GM18508 (cell line): ENCODE measurements around the gene STRADA.

Source experiments
- ATAC-seq: cut with Tn5 transposase; IDR thresholded peaks from one replicate; pipeline ENCODE4 v1.9.1; 2021; ENCODE audit warnings: moderate number of reproducible peaks; ENCODE audit not compliant: insufficient read depth, unreplicated experiment

The STRADA gene

DNA sequence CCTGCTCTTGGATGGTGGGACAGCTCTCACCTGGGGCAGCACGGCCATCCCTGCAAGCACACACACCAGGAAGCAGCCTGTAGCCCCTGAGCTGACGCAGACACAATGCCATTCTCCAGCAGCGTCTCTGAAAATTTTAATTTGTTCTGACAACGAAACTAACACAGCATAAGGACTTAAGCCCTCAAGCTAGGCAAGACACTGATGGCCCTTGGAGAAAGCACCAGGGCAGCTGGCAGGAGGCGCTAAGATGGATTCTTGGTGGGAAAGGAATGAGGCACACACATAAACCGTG is 38.9 kb downstream of the STRADA start:
- no peak for ATAC-seq

DNA sequence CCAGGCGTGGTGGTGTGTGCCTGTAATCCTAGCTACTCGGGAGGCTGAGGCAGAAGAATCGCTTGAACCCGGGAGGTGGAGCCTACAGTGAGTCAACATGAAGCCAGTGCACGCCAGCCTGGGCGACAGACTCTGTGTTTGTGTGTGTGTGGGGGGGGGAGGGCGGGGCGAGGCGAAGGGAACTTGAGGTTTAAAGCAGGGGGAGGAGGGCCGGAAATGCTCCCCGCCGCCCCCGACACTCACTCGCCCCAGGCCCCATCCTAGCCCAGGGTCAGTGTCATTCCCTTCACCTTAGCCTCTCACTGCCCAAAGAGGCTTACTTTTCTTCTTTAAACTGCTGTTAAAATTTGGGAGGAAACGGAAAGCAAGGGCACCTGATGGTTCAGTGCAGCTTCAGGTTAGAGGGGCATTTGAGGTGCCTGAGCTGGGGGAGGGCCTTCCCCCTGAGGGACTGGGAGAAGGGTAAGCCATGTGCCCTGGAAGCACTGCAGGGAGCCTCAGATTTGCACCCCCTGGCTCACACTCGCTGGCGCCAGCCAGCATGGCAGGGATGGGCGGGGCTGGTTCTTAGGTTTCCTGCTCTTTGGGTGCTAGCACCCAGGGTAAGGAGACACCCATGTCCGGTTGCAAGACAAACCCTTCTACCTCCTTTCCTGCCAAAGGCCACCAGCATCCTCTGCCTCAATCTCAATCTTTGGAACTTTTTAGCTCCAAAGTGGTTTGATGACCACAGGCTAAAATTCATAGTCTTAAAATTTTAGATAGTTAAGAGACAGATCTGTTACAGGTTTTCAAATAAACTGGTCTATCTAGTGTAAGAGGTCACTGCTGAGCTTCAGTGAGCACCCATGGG is 39.5 kb downstream of the STRADA start:
- ATAC-seq: no peak

DNA sequence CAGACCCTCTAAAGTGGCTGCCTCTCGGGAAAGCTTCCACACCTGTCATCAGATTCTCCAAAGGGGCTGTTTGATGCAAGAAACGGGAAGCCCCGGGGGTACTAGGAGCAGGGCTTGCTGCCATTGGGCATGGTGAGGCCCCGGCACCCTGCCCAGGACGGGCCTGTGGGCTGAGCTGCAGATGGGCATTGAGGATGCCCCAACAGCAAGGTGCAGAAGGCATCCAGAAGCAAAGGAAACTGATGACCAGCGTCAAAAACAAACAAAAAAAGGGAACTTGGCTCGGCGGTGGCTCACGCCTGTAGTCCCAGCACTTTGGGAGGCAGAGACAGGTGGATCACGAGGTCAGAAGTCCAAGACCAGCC is 40.2 kb downstream of the STRADA start:
- ATAC-seq: no peak

DNA sequence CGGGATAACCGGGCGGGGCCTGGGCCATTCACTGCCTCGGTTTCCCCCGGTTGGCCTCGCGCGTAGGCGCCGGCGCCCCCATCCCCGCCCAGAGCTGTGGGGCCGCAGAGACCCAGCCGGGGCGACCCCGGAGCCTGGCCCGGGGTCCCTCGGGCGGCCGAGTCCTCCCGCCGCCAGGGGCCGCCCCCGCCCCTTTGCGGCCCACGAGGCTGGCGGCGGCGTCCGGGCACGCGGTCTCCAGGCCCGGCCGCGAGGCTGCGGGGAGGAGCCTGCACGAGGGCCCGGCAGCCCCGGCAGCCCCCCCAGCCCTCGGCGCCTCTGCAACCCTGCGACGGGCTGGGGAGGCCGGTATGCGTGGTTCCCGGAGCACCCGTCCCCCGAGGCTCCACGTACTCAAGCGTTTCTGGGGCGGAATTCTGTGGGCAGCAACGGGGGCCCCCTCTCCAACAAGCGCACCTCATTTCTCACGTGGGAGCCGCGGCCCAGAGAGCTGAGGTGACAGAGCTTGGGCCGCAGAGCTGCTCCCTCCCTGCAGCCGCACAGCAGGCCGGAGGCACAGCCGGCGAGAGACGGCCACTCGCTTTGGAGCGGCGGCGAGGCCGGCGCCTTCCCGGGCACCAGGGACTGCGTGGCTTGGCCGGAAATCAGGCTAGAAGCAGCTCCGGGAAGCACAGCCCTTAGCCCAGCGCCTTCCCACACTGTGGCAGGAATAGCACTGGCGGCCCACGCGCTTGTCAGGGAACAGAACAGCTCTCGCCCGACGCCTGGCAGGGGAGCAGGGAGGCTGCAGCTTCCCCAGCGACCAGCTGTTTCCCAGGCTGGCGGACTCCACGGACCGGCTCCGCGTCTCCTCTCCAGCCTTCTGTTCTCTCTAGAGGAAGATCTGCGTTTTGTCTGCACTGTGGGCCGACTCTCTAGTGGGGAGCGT is 40.8 kb downstream of the STRADA start:
- no peak for ATAC-seq

DNA sequence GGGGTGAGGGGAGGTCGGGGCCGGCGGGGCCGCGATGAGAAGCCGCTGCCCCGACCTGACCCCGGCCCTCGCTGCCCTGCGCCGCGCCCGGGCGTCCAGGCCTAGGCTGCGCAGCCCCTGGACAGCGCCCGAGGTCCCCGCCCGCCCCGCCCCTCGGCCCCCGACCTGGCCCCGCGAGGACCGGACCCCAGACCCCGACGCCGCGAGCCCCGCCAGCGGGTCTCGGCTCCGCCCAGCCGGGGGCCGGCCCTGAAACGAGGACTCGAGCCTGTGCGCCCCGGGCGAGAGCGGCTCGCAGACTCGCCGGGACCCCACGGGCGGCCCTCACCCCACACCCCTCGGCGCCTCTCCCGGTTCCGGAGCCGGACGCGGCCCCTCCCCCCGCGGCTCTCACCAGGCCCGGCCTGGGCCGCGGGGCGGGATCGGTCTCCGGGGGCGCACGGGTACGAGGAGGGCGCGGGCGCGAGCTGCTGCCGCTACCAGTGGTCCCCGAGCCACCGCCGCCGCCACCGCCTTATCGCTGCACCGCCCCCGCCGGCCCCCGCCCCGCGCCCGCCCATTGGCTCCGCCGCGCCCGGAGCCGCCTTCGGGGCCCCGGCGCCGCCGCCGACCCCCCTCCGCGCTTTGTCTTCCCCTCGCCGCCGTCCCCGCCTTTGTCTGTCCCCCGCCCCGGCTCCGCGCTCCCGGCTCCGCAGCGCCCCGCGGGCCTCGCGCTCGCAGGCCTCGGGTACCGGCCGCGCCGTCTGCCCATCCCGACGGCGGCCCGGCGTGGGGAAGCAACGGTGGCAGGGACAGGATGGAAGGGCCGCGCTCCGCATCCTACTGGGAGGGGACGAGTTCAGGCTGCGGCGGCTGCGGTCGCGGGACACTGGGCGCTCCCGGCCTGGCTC is 41.7 kb downstream of the STRADA start, which contains the start of gene LIMD2:
LIMD2 (minus strand) TSS at position 488 of the 890 bp plus-strand sequence. CDS start 827 bp downstream, outside the sequence.
- ATAC-seq: no peak

DNA sequence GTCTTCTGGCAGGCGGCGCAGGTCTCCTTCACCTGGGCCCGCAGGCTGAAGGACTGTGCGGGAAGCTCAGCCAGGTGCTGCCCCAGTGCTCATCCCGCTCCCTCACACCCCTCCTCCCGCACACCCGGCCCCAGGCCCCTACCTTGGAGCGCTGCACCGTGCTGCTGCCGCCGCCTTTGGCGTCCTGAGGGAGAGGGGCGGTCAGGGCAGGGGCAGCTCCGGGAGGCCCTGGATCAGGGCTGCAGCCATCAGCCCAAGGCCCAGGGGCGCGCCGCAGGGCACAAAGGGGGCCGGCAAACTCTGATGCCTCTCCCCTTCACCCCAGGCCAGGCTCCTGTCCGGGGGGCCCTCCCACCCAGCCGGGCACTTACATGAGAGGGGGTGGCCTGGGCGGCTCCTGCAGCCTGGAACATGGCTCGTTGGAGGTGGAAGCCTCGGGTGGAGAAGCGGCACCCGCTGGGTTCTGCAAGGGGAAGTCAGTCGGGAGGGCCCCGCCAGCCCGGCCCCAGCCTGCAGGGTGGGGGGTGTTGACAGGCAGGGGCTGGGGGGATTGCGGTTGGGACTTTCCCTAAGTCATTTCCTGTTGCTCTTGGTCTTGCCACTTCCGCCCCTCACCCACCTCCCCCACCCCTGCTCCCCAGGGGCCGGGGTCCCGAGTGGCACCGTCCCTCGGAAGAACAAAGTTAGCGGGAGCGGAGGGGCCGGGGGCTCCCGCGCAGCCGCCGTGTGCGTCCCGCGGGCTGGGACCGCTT is 42.5 kb downstream of the STRADA start:
- ATAC-seq: no peak

DNA sequence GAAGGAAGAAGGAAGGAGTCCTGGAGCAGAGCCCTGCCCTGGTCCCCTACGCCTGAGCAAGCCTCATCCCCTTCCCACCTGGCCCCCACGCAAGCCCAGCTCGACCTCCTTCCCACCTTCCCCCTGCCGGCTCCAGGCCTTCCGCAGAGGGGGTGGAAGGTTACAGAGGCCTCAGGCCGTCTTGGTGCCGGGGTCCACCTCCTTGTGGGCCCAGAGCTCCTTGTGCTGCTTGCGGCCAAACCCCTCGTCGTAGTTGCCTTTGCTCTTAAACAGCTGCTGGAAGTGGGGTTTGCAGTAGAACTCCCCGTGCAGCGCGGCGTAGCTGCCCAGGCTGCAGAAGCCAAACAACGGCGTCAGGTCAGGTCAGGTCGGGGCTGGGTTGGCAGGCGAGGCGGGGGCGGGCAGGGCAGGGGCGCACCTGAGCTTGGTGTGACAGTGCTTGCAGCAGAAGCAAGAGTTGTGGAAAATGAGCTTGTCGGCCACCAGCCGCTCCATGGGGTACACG is 43.2 kb downstream of the STRADA start:
- ATAC-seq: no peak

DNA sequence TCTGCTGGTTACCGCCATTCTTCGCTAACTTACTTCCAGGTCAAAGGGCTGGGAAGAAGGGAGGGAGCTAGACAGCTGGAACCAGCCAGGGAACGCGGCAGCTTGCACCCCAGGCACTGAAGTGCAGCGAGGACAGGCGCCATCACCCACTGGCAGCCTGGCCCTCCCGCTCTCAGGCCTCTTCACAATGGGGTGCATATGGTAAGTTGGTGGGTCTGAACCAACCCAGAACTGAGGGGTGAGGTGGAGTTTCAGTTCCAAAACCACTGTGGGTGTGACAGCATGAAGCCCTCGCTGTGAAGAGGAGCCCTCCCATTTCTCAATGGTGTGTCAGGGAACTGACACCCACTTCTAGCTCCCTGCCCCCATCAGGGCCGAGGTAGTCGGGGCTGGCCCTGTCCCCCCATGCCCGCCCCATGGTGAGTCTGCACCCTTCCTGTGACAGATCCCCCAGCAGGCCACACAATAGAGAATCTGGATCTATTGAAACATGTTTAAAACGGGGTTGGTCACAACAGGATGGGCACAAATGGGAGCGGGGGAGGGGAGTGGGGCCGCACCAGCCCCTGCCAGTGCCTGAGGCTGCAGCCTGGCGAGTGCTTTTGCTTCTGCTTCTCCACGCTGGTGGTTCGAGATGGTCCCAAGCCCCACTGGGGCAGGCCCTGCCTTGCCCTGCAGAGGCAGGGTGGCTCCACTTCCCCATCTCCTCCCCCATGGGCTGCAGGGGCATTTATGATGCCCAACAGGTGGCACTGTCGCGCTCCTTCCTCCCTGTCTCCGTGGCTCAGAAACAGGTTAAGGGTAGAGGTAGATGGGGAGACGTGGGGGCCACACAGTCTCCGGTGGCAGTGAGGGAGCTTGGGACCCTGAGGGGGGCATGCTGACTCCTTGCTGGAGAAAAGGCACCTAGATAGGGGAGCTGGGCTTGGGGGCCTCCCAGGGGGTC is 44.0 kb downstream of the STRADA start:
- ATAC-seq: no peak

DNA sequence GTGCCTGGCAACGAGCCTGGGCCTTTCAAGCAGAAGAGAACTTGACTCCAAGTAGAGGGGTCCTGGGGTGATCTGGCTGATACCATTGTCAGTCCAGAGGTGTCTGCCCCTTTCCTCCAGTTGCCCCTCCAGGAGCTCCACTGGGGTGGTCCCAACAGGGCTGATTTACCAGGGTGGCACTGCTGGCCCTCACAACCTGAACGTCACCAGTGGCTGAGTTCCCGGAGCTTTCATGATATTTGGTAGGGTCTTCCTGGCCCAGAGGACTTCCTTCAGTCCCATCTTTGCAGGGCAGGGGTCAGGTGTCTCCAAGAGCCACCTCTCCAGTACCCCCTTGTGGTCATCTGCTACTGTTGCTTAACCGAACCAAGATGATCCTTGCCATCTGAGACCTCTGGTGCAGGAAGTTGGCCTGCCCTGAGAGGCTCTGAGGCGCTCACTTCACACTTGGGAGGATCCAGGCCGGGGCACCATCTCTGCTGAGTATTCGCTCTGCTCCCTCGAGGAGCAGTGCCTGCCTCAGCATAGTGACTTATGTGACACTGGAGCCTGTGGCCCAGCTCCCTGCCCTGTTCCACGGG is 45.1 kb downstream of the STRADA start:
- ATAC-seq: no peak

DNA sequence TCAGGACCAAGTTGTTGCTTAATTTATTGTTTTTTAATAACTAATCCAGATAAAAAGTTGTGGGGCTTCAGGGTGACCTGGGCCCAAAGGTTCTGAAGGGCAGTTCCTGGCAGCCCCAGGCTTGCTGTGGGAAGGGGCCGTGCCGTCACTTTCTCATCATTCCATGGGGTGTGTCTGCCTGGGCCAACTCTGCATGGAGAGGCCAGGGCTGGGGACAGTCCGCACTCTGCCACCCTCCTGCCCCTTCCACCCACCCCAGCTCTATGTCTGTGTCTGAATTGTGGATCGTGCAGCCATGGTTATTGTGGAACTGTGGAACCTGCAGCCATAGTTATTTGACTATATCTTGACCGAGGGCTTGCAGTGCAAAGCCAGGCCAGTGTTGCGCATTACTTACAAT is 45.7 kb downstream of the STRADA start:
- ATAC-seq: no peak

DNA sequence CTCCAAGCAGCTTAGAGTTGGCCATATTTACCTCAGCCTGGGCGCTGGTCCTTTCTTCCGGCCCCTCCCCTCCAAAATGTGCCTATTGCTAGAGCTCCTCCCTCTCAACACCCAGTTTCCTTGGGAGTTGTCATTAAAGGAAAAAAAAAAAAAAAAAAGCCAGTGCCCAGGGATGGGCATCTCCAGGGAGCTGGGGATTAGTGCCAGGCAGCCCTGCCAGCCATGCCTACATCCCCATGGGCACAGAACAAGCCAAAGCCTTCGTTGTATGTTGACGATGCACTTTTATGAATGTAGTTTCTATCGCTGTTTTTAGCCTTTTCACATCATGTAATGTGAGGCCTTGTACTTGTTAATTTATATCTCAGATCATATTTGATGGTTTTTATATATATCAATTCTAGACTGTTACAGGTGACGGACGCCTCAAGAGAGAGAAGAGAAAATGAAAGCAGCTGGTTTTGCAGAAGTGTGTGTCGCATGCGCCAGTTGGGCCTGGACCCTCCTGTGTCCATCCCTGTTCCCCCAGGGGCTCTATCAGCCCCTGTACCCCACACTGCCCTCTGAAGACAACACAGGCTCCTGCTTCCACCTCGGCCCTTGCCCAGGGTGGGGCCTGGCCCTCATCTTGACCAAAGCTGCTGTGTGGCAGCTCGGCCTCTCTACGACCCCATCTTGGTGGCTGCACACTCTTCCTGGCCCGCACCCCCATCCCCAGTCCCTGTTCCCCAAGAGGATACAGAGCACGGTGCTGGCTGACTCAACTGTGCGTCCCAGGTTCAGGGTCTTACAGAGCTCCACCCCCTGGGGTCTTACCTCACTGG is 46.4 kb downstream of the STRADA start:
- ATAC-seq: no peak

DNA sequence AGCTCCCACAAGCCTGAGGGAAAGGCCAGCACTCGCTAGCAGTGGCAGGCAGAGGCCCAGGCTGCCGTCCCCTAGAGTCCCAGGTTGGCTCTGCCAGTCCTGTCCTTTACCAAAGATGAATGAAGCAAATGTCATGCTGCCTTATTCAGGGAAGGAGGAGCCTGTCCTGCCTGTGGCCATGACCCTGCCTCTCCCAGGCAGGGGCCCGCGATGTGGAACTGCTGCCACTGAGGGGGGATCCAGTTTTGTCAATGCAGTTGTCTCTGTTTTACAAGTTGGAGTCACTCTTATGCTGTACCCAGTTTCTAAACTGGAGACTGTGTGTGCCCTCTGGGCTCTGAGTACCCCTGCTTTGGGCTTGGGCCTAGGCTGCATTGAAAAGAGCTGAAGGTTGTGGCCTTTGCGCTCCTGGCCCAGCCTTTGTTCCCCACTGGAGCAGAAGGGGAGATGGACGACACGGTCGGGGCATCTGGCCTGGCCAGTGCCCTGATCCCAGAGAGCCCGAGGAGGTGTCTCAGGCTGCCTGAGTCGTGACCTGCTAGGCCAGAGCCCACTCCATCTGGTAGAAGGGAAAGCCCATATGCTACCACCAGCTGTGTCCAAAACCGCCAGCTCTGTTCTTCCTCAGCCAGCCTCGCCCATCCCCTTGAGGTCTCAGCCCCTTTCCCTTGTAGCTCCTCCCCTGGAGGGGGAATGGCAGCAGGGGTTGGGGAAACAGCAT is 47.2 kb downstream of the STRADA start:
- ATAC-seq: no peak

DNA sequence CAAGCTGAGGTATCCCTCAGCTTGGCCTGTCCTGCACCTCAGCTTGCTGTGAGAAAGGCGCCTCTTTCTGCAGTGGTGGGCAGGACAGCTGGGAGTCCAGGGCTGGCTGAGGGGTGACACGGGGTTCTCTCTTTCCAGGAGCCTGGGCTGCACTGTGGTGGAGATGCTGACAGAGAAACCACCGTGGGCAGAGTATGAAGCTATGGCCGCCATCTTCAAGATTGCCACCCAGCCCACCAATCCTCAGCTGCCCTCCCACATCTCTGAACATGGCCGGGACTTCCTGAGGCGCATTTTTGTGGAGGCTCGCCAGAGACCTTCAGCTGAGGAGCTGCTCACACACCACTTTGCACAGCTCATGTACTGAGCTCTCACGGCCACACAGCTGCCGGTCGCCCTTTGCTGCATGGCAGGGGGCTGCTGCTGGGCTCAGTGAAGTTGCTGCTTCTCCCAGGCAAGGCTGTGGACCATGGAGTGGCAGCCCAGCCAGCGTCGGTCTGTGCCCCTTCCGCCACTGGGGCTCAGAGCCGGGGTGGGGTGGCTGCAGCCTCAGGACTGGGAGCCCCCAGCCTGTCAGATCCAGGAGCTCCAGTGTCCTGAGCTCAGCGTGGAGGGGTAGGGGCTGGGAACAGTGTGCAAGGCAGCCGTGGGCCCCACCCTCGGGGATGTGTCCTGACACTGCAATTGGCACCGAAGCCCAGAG is 48.0 kb downstream of the STRADA start:
- ATAC-seq: no peak

DNA sequence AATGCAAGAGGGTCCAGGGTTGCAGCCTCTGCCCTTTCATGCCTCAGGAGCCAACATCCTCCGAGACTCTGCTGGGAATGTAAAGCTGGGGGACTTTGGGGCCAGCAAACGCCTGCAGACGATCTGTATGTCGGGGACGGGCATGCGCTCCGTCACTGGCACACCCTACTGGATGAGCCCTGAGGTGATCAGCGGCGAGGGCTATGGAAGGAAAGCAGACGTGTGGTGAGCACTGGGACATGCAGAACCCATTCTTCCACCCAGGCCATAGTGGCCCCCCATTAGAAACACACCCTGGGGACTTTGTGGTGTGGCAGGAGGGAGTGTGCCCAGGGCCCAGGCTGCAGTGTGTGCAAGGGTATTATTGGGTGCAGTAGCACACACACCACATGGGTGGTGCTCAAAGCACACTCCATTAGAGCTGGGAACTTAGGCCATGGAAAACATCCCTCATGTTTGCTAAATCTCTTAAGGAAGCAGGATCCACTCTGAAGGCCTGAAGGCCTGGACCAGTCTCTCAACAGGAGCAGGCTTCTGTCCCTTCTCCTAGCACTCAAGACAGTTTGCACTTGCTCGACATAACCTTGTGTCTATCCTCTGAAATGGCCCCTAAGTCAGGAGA is 49.3 kb downstream of the STRADA start:
- ATAC-seq: no peak

DNA sequence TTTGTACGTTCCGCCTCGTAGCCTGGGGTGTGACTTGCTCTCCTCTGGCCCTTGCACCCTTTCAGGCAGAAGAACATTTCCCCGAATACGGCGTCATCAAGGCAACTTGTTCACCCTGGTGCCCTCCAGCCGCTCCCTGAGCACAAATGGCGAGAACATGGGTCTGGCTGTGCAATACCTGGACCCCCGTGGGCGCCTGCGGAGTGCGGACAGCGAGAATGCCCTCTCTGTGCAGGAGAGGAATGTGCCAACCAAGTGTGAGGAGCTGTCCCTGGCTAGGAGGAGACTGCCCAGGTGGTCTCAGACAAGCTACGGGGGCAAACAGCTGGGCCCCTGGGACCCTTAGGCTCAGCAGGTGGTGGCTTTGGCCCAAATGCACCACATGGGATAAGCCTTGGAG is 52.1 kb downstream of the STRADA start:
- ATAC-seq: no peak
